Smooth muscle cell (in vitro differentiated cells): ENCODE data around the gene AKAP7. TPM values are rescaled to one million over a fixed set of nuclear protein-coding genes. Genes with fewer than 3 reads are reported as not detected.

Experiments used
- DNase-seq: peaks from one replicate; lab custom pipeline; 2025; ENCODE audit not compliant: unreplicated experiment; lab: John Stamatoyannopoulos, UW
- H2AFZ ChIP-seq: fragments of 200-600 bp; sonication (generic); 2 replicates; pipeline ENCODE4 v1.6.0; 2016; ENCODE audit warnings: antibody characterized with exemption, low read depth, mild to moderate bottlenecking
- H3F3A ChIP-seq: fragments of 200-600 bp; sonication (generic); 2 replicates; pipeline ENCODE4 v1.6.0; 2017; ENCODE audit warnings: antibody characterized with exemption, low read depth
- H3K27ac ChIP-seq: fragments of 200-600 bp; sonication (generic); 2 replicates; pipeline ENCODE4 v1.5.1; 2016; ENCODE audit warnings: low read depth, mild to moderate bottlenecking
- H3K27me3 ChIP-seq: fragments of 200-600 bp; sonication (generic); 2 replicates; pipeline ENCODE4 v1.6.1; 2016; ENCODE audit warnings: low read depth, mild to moderate bottlenecking
- H3K36me3 ChIP-seq: fragments of 200-600 bp; sonication (generic); 2 replicates; pipeline ENCODE4 v1.5.1; 2016; ENCODE audit warnings: low read depth
- H3K4me1 ChIP-seq: fragments of 200-600 bp; sonication (generic); 2 replicates; pipeline ENCODE4 v1.5.1; 2016; ENCODE audit warnings: low read depth
- H3K4me2 ChIP-seq: fragments of 200-600 bp; sonication (generic); 2 replicates; pipeline ENCODE4 v1.6.0; 2016; ENCODE audit warnings: mild to moderate bottlenecking
- H3K4me3 ChIP-seq: fragments of 200-600 bp; sonication (generic); 2 replicates; pipeline ENCODE4 v1.5.1; 2016; ENCODE audit warnings: mild to moderate bottlenecking
- H3K79me2 ChIP-seq: fragments of 200-600 bp; sonication (generic); 2 replicates; pipeline ENCODE4 v1.6.0; 2016; ENCODE audit warnings: low read depth, mild to moderate bottlenecking
- H3K9ac ChIP-seq: fragments of 200-600 bp; sonication (generic); 2 replicates; pipeline ENCODE4 v1.6.0; 2016; ENCODE audit warnings: low read depth
- H3K9me3 ChIP-seq: fragments of 200-600 bp; sonication (generic); replicated peaks from 2 replicates; pipeline ENCODE4 v1.5.1; 2016; ENCODE audit warnings: low read depth
- H4K20me1 ChIP-seq: fragments of 200-600 bp; sonication (generic); 2 replicates; pipeline ENCODE4 v1.6.0; 2016; ENCODE audit warnings: low read depth
- whole genome bisulfite sequencing: methylation state at CpG from one replicate; pipeline ENCODE4 v1.1.7; 2016; ENCODE audit warnings: low lambda C conversion rate; 5-methylcytosine and 5-hydroxymethylcytosine counted together
- polyA plus RNA-seq: library from polyadenylated mRNA; unstranded; fragments of >200 nt; fragmentation: Nextera tagmentation; extraction: Ambion mirVana; gene quantifications from 2 replicates; pipeline ENCODE4 v1.2.1, GENCODE V29; 2016
- total RNA-seq: library from RNA; depleted of rRNA; stranded (reverse); fragments of >200 nt; gene quantifications from 2 replicates; pipeline ENCODE4 v1.2.3, GENCODE V29; 2014
- TF ChIP-seq, protein P1 (sequence below): fragments of 200-600 bp; sonication (generic); IDR thresholded peaks from 2 replicates; pipeline ENCODE4 v1.5.1; 2017; ENCODE audit warnings: borderline replicate concordance, mild to moderate bottlenecking, antibody characterized with exemption; ENCODE audit not compliant: insufficient read depth, poor library complexity, severe bottlenecking

Gene AKAP7
- total and polyA plus RNA-seq, 2 experiments from 2014 or later = 2.0 to 6.5 TPM

DNA sequence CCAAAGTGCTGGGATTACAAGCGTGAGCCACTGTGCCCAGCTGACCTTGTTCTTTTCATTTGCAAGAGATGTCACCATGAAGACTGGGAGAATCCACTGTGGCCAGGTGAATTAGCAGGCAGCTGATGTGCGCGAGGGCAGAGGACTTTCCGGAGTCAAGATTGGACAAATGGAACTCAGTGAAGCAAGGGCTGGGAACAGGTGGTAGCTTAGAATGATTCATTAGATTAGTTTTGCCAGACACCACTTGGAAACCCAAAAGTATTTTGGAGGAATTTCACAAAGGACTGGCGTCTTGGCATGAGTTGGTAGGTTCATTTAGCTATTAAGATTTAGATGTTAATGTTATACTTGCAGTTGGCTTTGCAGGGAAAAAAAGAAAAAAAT lies 4.7 kb upstream of the AKAP7 start:
- Histone ChIP-seq H3K4me2 (no peak overlapping the region), H3K79me2 (no peaks in the 10 kb centered on the region), H3K4me3 (no peak overlapping the region), H4K20me1 (no peaks in the 10 kb centered on the region), H2AFZ (no peak overlapping the region), H3K9me3 (no peaks in the 10 kb centered on the region), H3K9ac (no peak overlapping the region), H3F3A (peaks cover 3% of the 10 kb centered on the region), H3K27me3 (no peaks in the 10 kb centered on the region), H3K36me3 (no peaks in the 10 kb centered on the region), H3K4me1 (peaks cover 5% of the 10 kb centered on the region), H3K27ac (no peak overlapping the region)
- DNase-seq = no peak
- WGBS = 98% methylated on average over 5 of the region's 5 CpGs
- TF ChIP-seq, protein P1, sequence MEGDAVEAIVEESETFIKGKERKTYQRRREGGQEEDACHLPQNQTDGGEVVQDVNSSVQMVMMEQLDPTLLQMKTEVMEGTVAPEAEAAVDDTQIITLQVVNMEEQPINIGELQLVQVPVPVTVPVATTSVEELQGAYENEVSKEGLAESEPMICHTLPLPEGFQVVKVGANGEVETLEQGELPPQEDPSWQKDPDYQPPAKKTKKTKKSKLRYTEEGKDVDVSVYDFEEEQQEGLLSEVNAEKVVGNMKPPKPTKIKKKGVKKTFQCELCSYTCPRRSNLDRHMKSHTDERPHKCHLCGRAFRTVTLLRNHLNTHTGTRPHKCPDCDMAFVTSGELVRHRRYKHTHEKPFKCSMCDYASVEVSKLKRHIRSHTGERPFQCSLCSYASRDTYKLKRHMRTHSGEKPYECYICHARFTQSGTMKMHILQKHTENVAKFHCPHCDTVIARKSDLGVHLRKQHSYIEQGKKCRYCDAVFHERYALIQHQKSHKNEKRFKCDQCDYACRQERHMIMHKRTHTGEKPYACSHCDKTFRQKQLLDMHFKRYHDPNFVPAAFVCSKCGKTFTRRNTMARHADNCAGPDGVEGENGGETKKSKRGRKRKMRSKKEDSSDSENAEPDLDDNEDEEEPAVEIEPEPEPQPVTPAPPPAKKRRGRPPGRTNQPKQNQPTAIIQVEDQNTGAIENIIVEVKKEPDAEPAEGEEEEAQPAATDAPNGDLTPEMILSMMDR = no peak

DNA sequence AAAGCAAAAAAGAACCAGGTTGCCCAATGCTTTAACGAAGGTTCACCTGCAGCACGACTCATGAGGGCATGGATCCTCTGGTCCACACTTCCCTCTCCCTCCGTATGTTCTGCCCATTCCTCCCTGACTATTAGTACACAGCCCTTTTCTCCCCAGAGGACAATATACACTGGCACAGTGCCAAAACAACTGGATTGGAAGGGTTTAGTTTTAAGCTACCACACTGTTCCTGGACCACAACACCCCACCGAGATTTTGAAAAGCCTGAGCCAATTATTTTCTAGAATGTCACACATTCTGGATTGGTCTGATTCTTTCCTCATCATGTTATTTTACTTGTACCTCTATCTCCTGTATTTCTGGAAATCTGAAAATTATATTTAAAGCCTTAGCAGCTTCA lies 2.9 kb upstream of the AKAP7 start:
- Histone ChIP-seq H3K27me3 (no peaks in the 10 kb centered on the region), H3K36me3 (no peaks in the 10 kb centered on the region), H3K9me3 (no peaks in the 10 kb centered on the region), H3K4me1 (peaks cover 5% of the 10 kb centered on the region), H3K27ac (no peak overlapping the region), H3K79me2 (no peaks in the 10 kb centered on the region), H3K4me3 (no peak overlapping the region), H2AFZ (no peak overlapping the region), H3K4me2 (no peak overlapping the region), H3K9ac (no peak overlapping the region), H4K20me1 (no peaks in the 10 kb centered on the region), H3F3A (peaks cover 3% of the 10 kb centered on the region)
- no peak for DNase-seq
- TF ChIP-seq, protein P1 = no peak
- WGBS = 88% methylated on average over 4 of the region's 4 CpGs

DNA sequence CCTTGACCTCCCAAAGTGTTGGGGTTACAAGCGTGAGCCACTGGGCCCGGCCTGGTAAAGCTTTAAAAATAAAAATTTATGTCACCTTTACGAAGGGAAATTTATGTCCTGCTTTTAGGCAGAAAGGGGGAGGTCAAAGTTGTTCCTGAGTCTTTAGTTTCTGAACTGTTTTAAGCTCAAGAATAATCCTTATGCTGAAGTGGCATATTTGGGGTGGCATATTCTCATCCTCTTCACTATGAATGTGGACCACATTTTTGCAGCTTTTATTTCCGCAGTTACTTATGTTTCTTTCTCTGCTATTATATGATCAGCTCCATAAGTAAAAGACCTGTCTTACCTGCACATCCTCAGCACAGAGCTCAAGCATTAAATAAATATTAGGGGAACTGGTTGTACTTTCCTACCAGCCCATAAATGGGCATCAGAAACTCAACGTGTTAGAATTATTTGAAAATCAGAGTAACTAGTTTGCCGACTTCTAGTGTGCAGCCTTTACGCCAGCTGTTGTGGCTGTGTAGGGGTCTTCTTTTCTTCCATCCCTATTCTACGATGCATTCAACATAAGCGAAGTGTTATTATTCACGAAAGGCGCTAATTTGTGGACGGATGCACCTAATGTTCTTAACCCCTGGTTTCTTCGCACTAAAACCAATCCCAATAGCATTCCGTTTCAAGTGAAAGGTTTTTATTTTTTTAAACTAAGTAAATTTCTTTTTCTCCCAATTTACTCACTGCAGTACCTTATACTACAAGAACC lies 867 bp upstream of the AKAP7 start:
- DNase-seq = no peak
- no peak overlapping the region for H3K9ac ChIP-seq
- no peaks in the 10 kb centered on the region for H3K36me3 ChIP-seq
- peak overlapping the region; percentile 63 for H3K27ac ChIP-seq
- peak overlapping the region; percentile 94 for H2AFZ ChIP-seq
- TF ChIP-seq, protein P1 = no peak
- 92% methylated on average over 14 of the region's 14 CpGs for WGBS
- H3K4me3 ChIP-seq = peak overlapping the region; percentile 72
- H3K4me2 ChIP-seq = peak overlapping the region; percentile 86
- H3K79me2 ChIP-seq = no peaks in the 10 kb centered on the region
- H4K20me1 ChIP-seq = no peaks in the 10 kb centered on the region
- no peaks in the 10 kb centered on the region for H3K9me3 ChIP-seq
- no peaks in the 10 kb centered on the region for H3K27me3 ChIP-seq
- peaks cover 3% of the 10 kb centered on the region for H3F3A ChIP-seq
- peaks cover 5% of the 10 kb centered on the region for H3K4me1 ChIP-seq

DNA sequence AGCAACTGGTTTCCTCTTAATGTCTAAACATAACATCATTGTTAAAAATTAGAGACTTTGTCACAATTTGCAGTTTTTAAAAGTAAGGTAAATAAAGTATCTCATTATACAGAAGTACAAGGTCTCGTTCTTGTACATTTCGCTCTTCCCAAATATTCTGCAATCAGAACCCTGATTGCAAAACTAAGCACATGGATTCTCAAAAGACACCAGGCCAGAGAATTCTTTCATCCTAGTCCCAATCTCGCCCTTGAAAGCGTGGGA lies 355 bp upstream of the AKAP7 start:
- H3F3A ChIP-seq = peaks cover 3% of the 10 kb centered on the region
- peak overlapping the region; percentile 72 for H3K4me3 ChIP-seq
- peak overlapping the region; percentile 94 for H2AFZ ChIP-seq
- no peaks in the 10 kb centered on the region for H4K20me1 ChIP-seq
- H3K27ac ChIP-seq = peak overlapping the region; percentile 63
- peak overlapping the region; percentile 61 for H3K9ac ChIP-seq
- H3K27me3 ChIP-seq = no peaks in the 10 kb centered on the region
- no peaks in the 10 kb centered on the region for H3K36me3 ChIP-seq
- H3K4me1 ChIP-seq = peaks cover 5% of the 10 kb centered on the region
- no peak for DNase-seq
- TF ChIP-seq, protein P1 = no peak
- H3K4me2 ChIP-seq = peak overlapping the region; percentile 86
- no peaks in the 10 kb centered on the region for H3K9me3 ChIP-seq
- 26% methylated on average over 4 of the region's 4 CpGs for WGBS
- no peaks in the 10 kb centered on the region for H3K79me2 ChIP-seq
